Heart left ventricle (tissue), 16 donors: ENCODE measurements around the gene GOLGA2. TPM values are rescaled to one million over a fixed set of nuclear protein-coding genes. Genes with fewer than 3 reads are reported as not detected.

Experiments
- ATAC-seq, 4 donors: fragments of 200-7000 bp; cut with Tn5 transposase; one replicate each; pipeline ENCODE4 v1.9.1; 2020 to 2022; ENCODE audit warnings: moderate library complexity in 4 of 4, mild to moderate bottlenecking in 3 of 4, moderate number of reproducible peaks in 1 of 4
- DNase-seq, 5 donors: peaks; one replicate each; pipeline ENCODE4 v3.0.0-alpha.2; 2020
- H3K27ac ChIP-seq, 12 donors: fragments of 200-600 bp; sonication (generic) in 4 of 12; one replicate each; pipeline versions ENCODE4 v1.5.0 to v1.8.0; 2016 to 2022; ENCODE audit warnings: mild to moderate bottlenecking in 2 of 12
- H3K27me3 ChIP-seq, 9 donors: fragments of 200-600 bp; sonication (generic) in 2 of 9; one replicate each; pipeline versions ENCODE4 v1.5.1 to v1.8.0; 2016 to 2022; ENCODE audit warnings: mild to moderate bottlenecking in 3 of 9
- H3K36me3 ChIP-seq, 9 donors: fragments of 200-600 bp; sonication (generic) in 2 of 9; one replicate each; pipeline versions ENCODE4 v1.5.0 to v1.8.0; 2018 to 2022; ENCODE audit warnings: mild to moderate bottlenecking in 2 of 9
- H3K4me1 ChIP-seq, 12 donors: fragments of 200-600 bp; sonication (generic) in 4 of 12; one replicate each; pipeline versions ENCODE4 v1.5.0 to v1.8.0; 2016 to 2022; ENCODE audit warnings: mild to moderate bottlenecking in 3 of 12
- H3K4me3 ChIP-seq, 12 donors: fragments of 200-600 bp; sonication (generic) in 4 of 12; one replicate each; pipeline versions ENCODE4 v1.5.0 to v1.8.0; 2017 to 2022; ENCODE audit warnings: mild to moderate bottlenecking in 9 of 12, moderate library complexity in 4 of 12
- H3K9me3 ChIP-seq, 12 donors: fragments of 200-600 bp; sonication (generic) in 4 of 12; one replicate each; pipeline versions ENCODE4 v1.5.0 to v1.8.0; 2016 to 2022; ENCODE audit warnings: mild to moderate bottlenecking in 1 of 12
- POLR2A ChIP-seq, 2 donors: fragments of 450-650 bp; IDR thresholded peaks; one replicate each; pipeline ENCODE4 v1.6.1; 2017; ENCODE audit warnings: antibody characterized with exemption in 2 of 2, mild to moderate bottlenecking in 2 of 2, moderate library complexity in 2 of 2
- WGBS, 4 donors: extraction: QIAGEN DNeasy Blood & Tissue Kit in 2 of 4; methylation state at CpG; one replicate each; pipeline versions ENCODE4 v1.1.5 to v1.1.7; 2013 to 2018; 5-methylcytosine and 5-hydroxymethylcytosine counted together
- intact Hi-C, 10 donors: fragments of 100-400 bp; cut with DNase I; formaldehyde crosslinking; loops; one replicate each; pipeline versions ENCODE4 v1.11.1 to v1.14.2; 2022
- polyA plus RNA-seq, 2 donors: library from polyadenylated mRNA; stranded (reverse); fragments of 200-250 nt; gene quantifications; one replicate each; pipeline ENCODE4 v1.2.3, GENCODE V29; 2013
- total RNA-seq, 9 donors: library from RNA; depleted of rRNA in 2 of 9; stranded (reverse); fragments of >200 nt in 2 of 9; fragmentation: NEBNext Ultra II Directional in 3 of 9; extraction: Animal tissue kit (Norgen Biotek cat#: 25700) in 3 of 9; gene quantifications; one replicate each; pipeline versions ENCODE4 v1.1.0 to v1.2.4, GENCODE V29; 2016 to 2023
- TF ChIP-seq, protein P1 (sequence below), 12 donors: fragments of 200-600 bp; sonication (generic) in 4 of 12; IDR thresholded peaks; one replicate each; pipeline versions ENCODE4 v1.5.0 to v1.8.0; 2018 to 2022; ENCODE audit warnings: antibody characterized with exemption in 12 of 12, mild to moderate bottlenecking in 5 of 12
- donor health status: ischemic (EF 13 %, LVEDD 7.1; RV severe dilation, severe dysfunction).
- donor health status: healthy with polysubstance abuse.
- donor health status: DM: no; HTN: yes; CAD: no.
- donor health status: DM: no; HTN: no; CAD: no.
- donor health status: ischemic (EF 25% LVEDD 6.9; RV normal size, moderate dysfunction).
- donor health status: ischemic (EF 25% LVEDD 5.7; RV mildly dilated, moderate dysfunction).
- donor health status: healthy.
- donor health status: DM: yes; HTN: yes; CAD: no.
- donor health status: ischemic (EF 35%, LVEDD 5.7; RV mildly dilated, moderate dysfunction).
- donor health status: nonischemic (EF 11% LVEDD 7.7; RV severe dilation, severe dysfunction).
- donor health status: DM: yes; HTN: yes; CAD: no.
- donor health status: PGD.
- donor health status: ischemic (EF 29% LVEDD 5.4; RV normal size, mild dysfunction).
- donor health status: nonischemic (EF 23%, LVEDD 6.1; RV moderate dilation, normal function).

Gene GOLGA2
- total and polyA plus RNA-seq, 11 donors: 68.5 to 144 (median 87.4) TPM

DNA sequence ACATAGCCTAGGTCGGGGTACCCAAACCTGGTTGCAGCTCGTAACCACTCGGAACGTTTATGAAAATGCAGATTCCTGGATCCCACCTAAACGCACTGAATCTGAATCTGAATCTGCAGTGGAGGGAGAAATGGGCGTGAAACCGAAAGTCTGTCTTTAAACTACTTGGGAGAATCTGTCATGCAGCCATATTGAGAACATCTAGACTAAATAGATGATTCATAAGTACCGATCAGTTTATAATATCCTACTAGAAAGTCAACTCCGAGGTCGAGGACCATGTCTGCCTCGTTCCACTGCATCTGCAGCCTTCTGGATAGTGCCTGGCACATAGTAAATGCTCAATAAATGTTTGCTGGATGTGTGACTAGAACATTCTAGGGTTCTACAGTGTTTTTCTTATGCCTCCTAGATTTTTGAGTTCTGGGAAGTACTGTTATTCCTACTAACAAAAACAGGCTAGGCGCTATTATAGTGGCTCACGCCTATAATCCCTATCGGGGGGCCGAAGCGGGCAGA lies 47.5 kb upstream of the GOLGA2 start:
- peaks cover 0 to 63% (median 41%) of the 10 kb centered on the region in 9 donors for H3K36me3 ChIP-seq
- peaks cover 6 to 41% (median 29%) of the 10 kb centered on the region in 12 donors for H3K4me1 ChIP-seq
- no peaks in the 10 kb centered on the region for H3K9me3 ChIP-seq
- WGBS, 4 donors: 23 to 29% (median 26%) methylated on average over 16 of the region's 16 CpGs
- H3K4me3 ChIP-seq: peak overlapping the region; percentile 62 to 98 (median 92)
- peak overlapping the region; percentile 84 to 98 (median 94) for H3K27ac ChIP-seq
- no peaks in the 10 kb centered on the region for H3K27me3 ChIP-seq
- DNase-seq (no peak), ATAC-seq (no peak)
- TF ChIP-seq, protein P1, sequence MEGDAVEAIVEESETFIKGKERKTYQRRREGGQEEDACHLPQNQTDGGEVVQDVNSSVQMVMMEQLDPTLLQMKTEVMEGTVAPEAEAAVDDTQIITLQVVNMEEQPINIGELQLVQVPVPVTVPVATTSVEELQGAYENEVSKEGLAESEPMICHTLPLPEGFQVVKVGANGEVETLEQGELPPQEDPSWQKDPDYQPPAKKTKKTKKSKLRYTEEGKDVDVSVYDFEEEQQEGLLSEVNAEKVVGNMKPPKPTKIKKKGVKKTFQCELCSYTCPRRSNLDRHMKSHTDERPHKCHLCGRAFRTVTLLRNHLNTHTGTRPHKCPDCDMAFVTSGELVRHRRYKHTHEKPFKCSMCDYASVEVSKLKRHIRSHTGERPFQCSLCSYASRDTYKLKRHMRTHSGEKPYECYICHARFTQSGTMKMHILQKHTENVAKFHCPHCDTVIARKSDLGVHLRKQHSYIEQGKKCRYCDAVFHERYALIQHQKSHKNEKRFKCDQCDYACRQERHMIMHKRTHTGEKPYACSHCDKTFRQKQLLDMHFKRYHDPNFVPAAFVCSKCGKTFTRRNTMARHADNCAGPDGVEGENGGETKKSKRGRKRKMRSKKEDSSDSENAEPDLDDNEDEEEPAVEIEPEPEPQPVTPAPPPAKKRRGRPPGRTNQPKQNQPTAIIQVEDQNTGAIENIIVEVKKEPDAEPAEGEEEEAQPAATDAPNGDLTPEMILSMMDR (IDR thresholded peaks at IDR 0.05): no peak
- no peak for TF ChIP-seq POLR2A (IDR thresholded peaks at IDR 0.05)
- intact Hi-C loops: loop anchor here in 2 of 10 donors (2.0 to 10.0 kb wide), 2 partner anchors 18 to 138 kb away; partner anchors contain the start of gene SLC27A4 (in 1 of the 2)

DNA sequence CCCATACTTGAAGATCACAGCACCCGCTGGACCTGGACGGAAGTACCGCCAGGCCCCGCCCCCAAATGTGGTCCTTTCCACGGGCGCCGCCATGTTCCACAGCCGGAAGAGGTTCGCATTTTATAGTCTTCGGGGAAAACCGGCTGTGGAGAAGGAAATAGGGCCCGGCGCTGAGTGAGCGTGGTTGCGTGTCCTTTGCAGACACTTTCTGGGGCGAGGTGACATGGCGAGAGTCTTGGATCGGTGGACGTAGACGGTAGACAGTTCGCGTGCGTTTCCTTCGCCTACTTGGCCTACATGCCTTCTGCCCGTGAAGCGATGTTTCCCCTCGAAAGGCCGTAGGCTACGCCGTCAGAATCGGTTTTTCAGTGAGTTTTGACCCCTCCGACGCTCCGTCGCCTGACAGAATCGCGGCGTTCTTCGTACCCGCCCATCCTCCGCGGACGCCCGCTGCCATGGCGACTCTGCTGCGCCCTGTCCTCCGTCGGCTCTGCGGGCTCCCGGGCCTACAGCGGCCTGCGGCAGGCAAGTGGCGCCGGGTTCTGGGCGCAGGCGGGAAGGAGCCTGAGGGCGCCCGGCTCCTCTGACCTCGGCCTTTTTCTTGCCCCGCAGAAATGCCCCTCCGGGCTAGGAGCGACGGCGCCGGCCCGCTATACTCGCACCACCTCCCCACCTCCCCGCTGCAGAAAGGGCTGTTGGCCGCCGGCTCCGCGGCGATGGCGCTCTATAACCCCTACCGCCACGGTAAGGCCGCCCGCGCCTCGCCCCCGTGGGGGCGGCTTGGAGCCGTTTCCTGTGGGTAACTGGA lies 46.8 kb upstream of the GOLGA2 start, which contains the start of the genes COQ4 and TRUB2:
TSS of gene COQ4 (plus strand) at position 436 of the 808 bp plus-strand sequence. CDS start at position 456, 20 bp downstream.
TSS of gene TRUB2 (minus strand) at position 44 of the 808 bp plus-strand sequence. CDS start at position 5, 39 bp downstream.
- Histone ChIP-seq H3K4me3 (peak within 1 kb of the TSS; percentile 62 to 98 (median 92)), H3K27me3 (no peaks in the 10 kb centered on the region), H3K27ac (peak within 1 kb of the TSS; percentile 84 to 98 (median 94)), H3K4me1 (peaks cover 6 to 41% (median 29%) of the 10 kb centered on the region in 12 donors), H3K9me3 (no peaks in the 10 kb centered on the region), H3K36me3 (peaks cover 0 to 63% (median 39%) of the 10 kb centered on the region in 9 donors)
- DNase-seq (peak; percentile 94 to 95 (median 94)), ATAC-seq (peak; percentile 98 to 99 (median 98))
- WGBS, 4 donors: 0 to 1% (median 0%) methylated on average over 35 to 83 of the region's 83 CpGs
- TF ChIP-seq, protein P1 (IDR thresholded peaks at IDR 0.05): no peak
- TF ChIP-seq POLR2A (IDR thresholded peaks at IDR 0.05): peak in 1 of 2 donors; percentile 40
- intact Hi-C loops: loop anchor here in 2 of 10 donors (2.0 to 10.0 kb wide), 2 partner anchors 18 to 138 kb away; partner anchors contain the start of gene SLC27A4 (in 1 of the 2)

DNA sequence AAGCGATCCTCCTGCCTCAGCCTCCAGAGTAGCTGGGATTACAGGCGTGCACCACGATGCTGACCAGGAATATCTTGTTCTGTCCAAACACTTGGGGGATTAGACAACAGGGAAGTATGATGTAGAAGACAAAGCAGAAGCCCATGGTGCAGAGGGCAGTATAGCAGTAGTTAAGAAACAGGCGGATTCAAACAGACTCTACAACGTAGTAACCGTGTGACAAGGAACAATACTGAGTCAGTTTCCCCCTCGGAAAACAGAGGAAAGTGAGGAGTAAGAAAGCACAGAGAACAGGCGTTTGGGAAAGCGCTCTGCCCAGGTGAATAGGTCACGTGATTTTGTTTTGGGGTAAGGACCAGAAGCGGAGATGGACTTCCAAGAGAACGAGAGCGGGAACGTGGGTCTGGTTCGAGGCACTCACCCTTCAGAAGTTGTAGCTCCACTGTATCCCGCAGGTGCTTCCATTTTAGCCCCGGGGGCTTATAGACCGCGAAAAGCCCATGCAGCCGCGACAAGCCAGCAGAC lies 46.1 kb upstream of the GOLGA2 start:
- Histone ChIP-seq H3K4me1 (peaks cover 6 to 41% (median 29%) of the 10 kb centered on the region in 12 donors), H3K4me3 (peak overlapping the region; percentile 62 to 98 (median 92)), H3K36me3 (peaks cover 0 to 63% (median 39%) of the 10 kb centered on the region in 9 donors), H3K9me3 (no peaks in the 10 kb centered on the region), H3K27ac (peak overlapping the region in 10 of 12 donors; percentile 84 to 98 (median 94)), H3K27me3 (no peaks in the 10 kb centered on the region)
- ATAC-seq (peak in 1 of 4 donors; percentile 3), DNase-seq (no peak)
- WGBS, 4 donors: 2 to 5% (median 2%) methylated on average over 21 of the region's 21 CpGs
- intact Hi-C loops: loop anchor here in 2 of 10 donors (2.0 to 10.0 kb wide), 2 partner anchors 19 to 137 kb away; partner anchors contain the start of gene SLC27A4 (in 1 of the 2)
- TF ChIP-seq POLR2A (IDR thresholded peaks at IDR 0.05): no peak
- TF ChIP-seq, protein P1 (IDR thresholded peaks at IDR 0.05): no peak
